ENCODE results near the gene U2AF2. TPM values are rescaled to one million over a fixed set of nuclear protein-coding genes. Genes with fewer than 3 reads are reported as not detected.

Gene U2AF2
- polyA plus RNA-seq, 1 of the 3 experiments (the other 2 are of a cell fraction) = 321 TPM

GRCh38 chr19:55694241-55694655 is 39.4 kb downstream of the U2AF2 start:
- Histone ChIP-seq H3F3A (replicated peaks; ENCODE audit: insufficient read depth) (no peaks in the 10 kb centered on the region), H3K9me2 (no peaks in the 10 kb centered on the region), H3K9me3 (no peaks in the 10 kb centered on the region), H3K4me2 (no peak overlapping the region), H3K4me3 (ENCODE audit: low read depth in 2 of 2, low read length in 1 of 2) (no peak overlapping the region), H3K4me1 (ENCODE audit: control insufficient read depth in 1 of 2, insufficient read depth in 2 of 2, low read depth in 1 of 2, low read length in 1 of 2) (no peaks in the 10 kb centered on the region), H3K36me3 (replicated peaks in 1 of 2; ENCODE audit: control insufficient read depth in 1 of 2, insufficient read depth in 2 of 2, low read length in 1 of 2) (peaks cover 0 to 73% of the 10 kb centered on the region in 2 experiments), H3K79me2 (ENCODE audit: insufficient read depth) (peaks cover 5% of the 10 kb centered on the region; the same call in 1 of the 2 replicates), H4K20me1 (ENCODE audit: insufficient read depth) (no peaks in the 10 kb centered on the region), H3K27ac (ENCODE audit: low read depth in 2 of 2, low read length in 1 of 2) (no peak overlapping the region), H3K27me3 (ENCODE audit: insufficient read depth) (no peaks in the 10 kb centered on the region), H2AFZ (ENCODE audit: low read depth) (no peak overlapping the region), H3K9ac (no peak overlapping the region)
- no peak for DNase-seq
- no peak for TF ChIP-seq USF2 (IDR thresholded peaks at IDR 0.05; ENCODE audit: borderline replicate concordance, low read depth, low read length)
- no peak for TF ChIP-seq EZH2phosphoT487 (IDR thresholded peaks at IDR 0.05; ENCODE audit: borderline replicate concordance, low read depth)
- no peak for TF ChIP-seq TCF12 (IDR thresholded peaks at IDR 0.05)
- no peak for TF ChIP-seq TEAD4 (IDR thresholded peaks at IDR 0.05; ENCODE audit: borderline replicate concordance, insufficient read depth)
- TF ChIP-seq FOXM1 (IDR thresholded peaks at IDR 0.05; ENCODE audit: low read depth) = no peak
- TF ChIP-seq NRF1 (IDR thresholded peaks at IDR 0.05; ENCODE audit: low read depth, low read length) = no peak
- no peak for TF ChIP-seq YY1 (IDR thresholded peaks at IDR 0.05; ENCODE audit: low read depth)
- TF ChIP-seq MAX (IDR thresholded peaks at IDR 0.05; ENCODE audit: low read depth) = no peak
- no peak for TF ChIP-seq RAD21 (IDR thresholded peaks at IDR 0.05; ENCODE audit: low read length)
- no peak for TF ChIP-seq FOSL2 (IDR thresholded peaks at IDR 0.05; ENCODE audit: borderline replicate concordance, low read depth)
- no peak for TF ChIP-seq USF1 (IDR thresholded peaks at IDR 0.05; ENCODE audit: borderline replicate concordance, low read depth)
- TF ChIP-seq REST (IDR thresholded peaks at IDR 0.05; ENCODE audit: low read depth, low read length) = no peak
- TF ChIP-seq GABPA (IDR thresholded peaks at IDR 0.05; ENCODE audit: low read depth) = no peak
- TF ChIP-seq SIN3A (IDR thresholded peaks at IDR 0.05; ENCODE audit: borderline replicate concordance, low read depth, low read length) = no peak
- no peak for TF ChIP-seq IRF3 (IDR thresholded peaks at IDR 0.05; ENCODE audit: low read depth, low read length)
- CTCF ChIA-PET = interaction anchor here (1.1 kb wide), 1 partner anchor 13 kb away, joined by 3 read pairs; no protein-coding TSS in a partner anchor
- POLR2A ChIA-PET = no interaction called here
- 96% methylated on average over 11 of the region's 15 CpGs for WGBS (ENCODE audit: low lambda C conversion rate)
